GM23338 (cell line): Measurements from ENCODE around the gene CAPN1.

ENCODE experiments used
- CTCF ChIP-seq, 2 experiments: fragments of 200-600 bp in 1 of 2; sonication (generic) in 1 of 2; conservative IDR thresholded peaks; 2 replicates each; pipeline versions ENCODE4 v1.5.1 to v1.6.1; 2016 to 2017; ENCODE audit warnings: antibody characterized with exemption in 2 of 2, low read depth in 2 of 2, mild to moderate bottlenecking in 2 of 2, moderate library complexity in 1 of 2
- EZH2 ChIP-seq: fragments of 200-600 bp; sonication (generic); IDR thresholded peaks from one replicate; pipeline ENCODE4 v1.8.0; 2017; ENCODE audit warnings: antibody characterized with exemption, mild to moderate bottlenecking, low read depth; ENCODE audit not compliant: unreplicated experiment
- REST ChIP-seq: IDR thresholded peaks from one replicate; pipeline ENCODE4 v1.6.1; 2018; ENCODE audit warnings: antibody characterized with exemption; ENCODE audit not compliant: unreplicated experiment

- TF ChIP-seq CTCF (conservative IDR thresholded peaks at IDR 0.05; ENCODE audit: low read depth in 2 of 2), result no peak
- TF ChIP-seq EZH2, result no peak
- TF ChIP-seq REST, result no peak
Observed at GRCh38 chr11:65219930-65220213, 38.1 kb downstream of the CAPN1 start.
